Keratinocyte (primary cell): Measurements from ENCODE around the gene PLEKHA6. TPM values are rescaled to one million over a fixed set of nuclear protein-coding genes. Genes with fewer than 3 reads are reported as not detected.

Experiments used
- DNase-seq: peaks from one replicate; pipeline ENCODE4 v3.0.0-alpha.2; 2011; ENCODE audit warnings: low read depth, missing footprints, low spot score
- FAIRE-seq: peaks from 2 replicates; lab custom pipeline; 2011; peaks lifted over from hg19 to GRCh38; lab: Jason Lieb, UNC
- H2AFZ ChIP-seq: 2 replicates; pipeline ENCODE4 v1.6.0; 2012; ENCODE audit warnings: low read length, control low read depth, inconsistent platforms; ENCODE audit not compliant: control insufficient read depth
- H3K27ac ChIP-seq: 2 replicates; pipeline ENCODE4 v1.5.1; 2011; ENCODE audit warnings: low read length; ENCODE audit not compliant: control insufficient read depth, insufficient read depth
- H3K27me3 ChIP-seq: 3 replicates; pipeline ENCODE4 v1.6.0; 2011; ENCODE audit warnings: low read length; ENCODE audit not compliant: control insufficient read depth, insufficient read depth; ENCODE audit errors: extremely low read depth
- H3K36me3 ChIP-seq, 2 experiments: 2 replicates in 1 of 2; 3 replicates in 1 of 2; pipeline ENCODE4 v1.5.1; 2011; ENCODE audit warnings: low read length in 2 of 2, mild to moderate bottlenecking in 1 of 2; ENCODE audit not compliant: control insufficient read depth in 2 of 2, insufficient read depth in 2 of 2; ENCODE audit errors: extremely low read depth in 1 of 2
- H3K4me1 ChIP-seq: 3 replicates; pipeline ENCODE4 v1.5.1; 2011; ENCODE audit warnings: low read length; ENCODE audit not compliant: control insufficient read depth, insufficient read depth; ENCODE audit errors: extremely low read depth
- H3K4me2 ChIP-seq: 3 replicates; pipeline ENCODE4 v1.6.0; 2011; ENCODE audit warnings: low read depth, low read length; ENCODE audit not compliant: control insufficient read depth, insufficient read depth; ENCODE audit errors: extremely low read depth
- H3K4me3 ChIP-seq, 3 experiments: fragments of 200-600 bp in 1 of 3; sonication (generic) in 1 of 3; 2 replicates in 2 of 3; 3 replicates in 1 of 3; pipeline ENCODE4 v1.5.1; 2011 to 2016; ENCODE audit warnings: low read length in 3 of 3, mild to moderate bottlenecking in 3 of 3, control low read depth in 2 of 3, inconsistent platforms in 1 of 3, low read depth in 1 of 3, mixed read lengths in 1 of 3, mixed run types in 1 of 3, moderate library complexity in 1 of 3; ENCODE audit not compliant: control insufficient read depth in 2 of 3, insufficient read depth in 2 of 3; ENCODE audit errors: extremely low read depth in 1 of 3
- H3K79me2 ChIP-seq: 2 replicates; pipeline ENCODE4 v1.6.0; 2012; ENCODE audit warnings: low read length; ENCODE audit not compliant: control insufficient read depth, insufficient read depth
- H3K9ac ChIP-seq: 3 replicates; pipeline ENCODE4 v1.6.0; 2011; ENCODE audit warnings: low read length; ENCODE audit not compliant: control insufficient read depth, insufficient read depth; ENCODE audit errors: extremely low read depth
- H3K9me1 ChIP-seq: 3 replicates; pipeline ENCODE4 v1.6.0; 2011; ENCODE audit warnings: low read length; ENCODE audit not compliant: control insufficient read depth, insufficient read depth; ENCODE audit errors: extremely low read depth
- H3K9me3 ChIP-seq: 2 replicates; pipeline ENCODE4 v1.5.1; 2012; ENCODE audit warnings: low read depth, low read length; ENCODE audit not compliant: control insufficient read depth
- H4K20me1 ChIP-seq: 3 replicates; pipeline ENCODE4 v1.6.0; 2011; ENCODE audit warnings: low read length; ENCODE audit not compliant: control insufficient read depth, insufficient read depth; ENCODE audit errors: extremely low read depth
- EZH2 ChIP-seq: IDR thresholded peaks from one replicate; pipeline ENCODE4 v1.6.1; 2012; ENCODE audit warnings: inconsistent platforms, mild to moderate bottlenecking, low read length, moderate library complexity
- dilution Hi-C: fragments of 300-500 bp; cut with MboI; formaldehyde crosslinking; loops from one replicate; pipeline ENCODE4 v1.7.0; 2020; ENCODE audit warnings: low sequenced_read_pairs; ENCODE audit not compliant: extremely low pct_ligation_motif_present
- polyA plus RNA-seq, 5 experiments: library from polyadenylated mRNA; depleted of rRNA in 3 of 5; stranded (reverse) in 3 of 5; stranded (forward) in 1 of 5; unstranded in 1 of 5; fragments of >200 nt; gene quantifications; 1 replicate in 1 of 5; 2 replicates in 3 of 5; 3 replicates in 1 of 5; pipeline versions ENCODE4 v1.2.1 to v1.2.3, GENCODE V29; 2011 to 2012; ENCODE audit warnings: missing spikeins in 2 of 5, low read depth in 1 of 5, low replicate concordance in 1 of 5
- TF ChIP-seq, protein P1 (sequence below), 3 experiments: IDR thresholded peaks in 1 of 3; conservative IDR thresholded peaks in 1 of 3; optimal IDR thresholded peaks in 1 of 3; 2 replicates in 2 of 3; 3 replicates in 1 of 3; pipeline versions ENCODE3 to v1.5.1; 2011; ENCODE audit warnings: low read length in 3 of 3, mild to moderate bottlenecking in 3 of 3, moderate library complexity in 2 of 3, control low read depth in 1 of 3, inconsistent platforms in 1 of 3; ENCODE audit not compliant: insufficient read depth in 2 of 3; ENCODE audit errors: extremely low read depth in 1 of 3

The PLEKHA6 gene
- polyA plus RNA-seq, 1 donor (not counting 4 experiments of a cell fraction or from before 2014, with no cell fraction given), result 1.5 TPM

- H3K9ac ChIP-seq, result no peak overlapping the region
- H3K79me2 ChIP-seq, result no peaks in the 10 kb centered on the region
- H3K36me3 ChIP-seq, result no peaks in the 10 kb centered on the region
- no peak overlapping the region for H2AFZ ChIP-seq
- H3K4me1 ChIP-seq, result no peaks in the 10 kb centered on the region
- H4K20me1 ChIP-seq, result no peaks in the 10 kb centered on the region
- no peak overlapping the region for H3K4me2 ChIP-seq
- FAIRE-seq (no peak), DNase-seq (no peak)
- no peaks in the 10 kb centered on the region for H3K27me3 ChIP-seq
- TF ChIP-seq, protein P1, sequence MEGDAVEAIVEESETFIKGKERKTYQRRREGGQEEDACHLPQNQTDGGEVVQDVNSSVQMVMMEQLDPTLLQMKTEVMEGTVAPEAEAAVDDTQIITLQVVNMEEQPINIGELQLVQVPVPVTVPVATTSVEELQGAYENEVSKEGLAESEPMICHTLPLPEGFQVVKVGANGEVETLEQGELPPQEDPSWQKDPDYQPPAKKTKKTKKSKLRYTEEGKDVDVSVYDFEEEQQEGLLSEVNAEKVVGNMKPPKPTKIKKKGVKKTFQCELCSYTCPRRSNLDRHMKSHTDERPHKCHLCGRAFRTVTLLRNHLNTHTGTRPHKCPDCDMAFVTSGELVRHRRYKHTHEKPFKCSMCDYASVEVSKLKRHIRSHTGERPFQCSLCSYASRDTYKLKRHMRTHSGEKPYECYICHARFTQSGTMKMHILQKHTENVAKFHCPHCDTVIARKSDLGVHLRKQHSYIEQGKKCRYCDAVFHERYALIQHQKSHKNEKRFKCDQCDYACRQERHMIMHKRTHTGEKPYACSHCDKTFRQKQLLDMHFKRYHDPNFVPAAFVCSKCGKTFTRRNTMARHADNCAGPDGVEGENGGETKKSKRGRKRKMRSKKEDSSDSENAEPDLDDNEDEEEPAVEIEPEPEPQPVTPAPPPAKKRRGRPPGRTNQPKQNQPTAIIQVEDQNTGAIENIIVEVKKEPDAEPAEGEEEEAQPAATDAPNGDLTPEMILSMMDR (optimal IDR thresholded peaks at IDR 0.05 in 1 of 3, IDR thresholded peaks at IDR 0.05 in 1 of 3, conservative IDR thresholded peaks at IDR 0.05 in 1 of 3; ENCODE audit: extremely low read depth in 1 of 3, insufficient read depth in 2 of 3, low read length in 3 of 3), result no peak
- TF ChIP-seq EZH2, result no peak
- H3K9me3 ChIP-seq, result no peaks in the 10 kb centered on the region
- no peak overlapping the region for H3K27ac ChIP-seq
- no peak overlapping the region for H3K4me3 ChIP-seq
- H3K9me1 ChIP-seq, result no peaks in the 10 kb centered on the region
- dilution Hi-C loops, result no loop called here
Observed at GRCh38 chr1:204178487-204179281, 181.0 kb downstream of the PLEKHA6 start.

DNA sequence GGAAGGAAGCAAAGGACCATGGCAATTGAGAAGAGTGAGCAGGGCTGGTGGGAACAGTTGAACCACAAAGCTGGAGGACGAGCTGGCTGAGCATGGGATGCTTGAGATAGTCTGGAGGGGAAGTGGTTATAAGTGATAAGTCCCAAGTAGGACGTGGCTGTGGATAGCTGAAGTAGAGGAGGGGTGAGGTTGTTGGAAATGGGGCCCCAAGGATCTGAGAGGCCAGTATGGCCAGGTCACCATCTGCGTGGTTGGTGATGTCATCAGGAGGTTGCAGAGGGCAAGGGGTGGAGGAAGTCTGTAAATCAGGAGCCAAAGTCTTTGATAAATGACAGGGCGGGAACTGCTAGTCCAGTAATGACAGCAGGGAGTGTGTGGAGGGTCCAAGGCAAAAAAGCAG, 182.6 kb downstream of the PLEKHA6 start:
- Histone ChIP-seq H3K27ac (no peak overlapping the region), H3K4me3 (no peak overlapping the region), H2AFZ (no peak overlapping the region), H3K4me1 (peaks cover 5% of the 10 kb centered on the region), H3K4me2 (no peak overlapping the region), H3K36me3 (no peaks in the 10 kb centered on the region), H3K9me3 (no peaks in the 10 kb centered on the region), H3K9ac (no peak overlapping the region), H3K9me1 (no peaks in the 10 kb centered on the region), H3K79me2 (no peaks in the 10 kb centered on the region), H4K20me1 (no peaks in the 10 kb centered on the region), H3K27me3 (no peaks in the 10 kb centered on the region)
- TF ChIP-seq, protein P1 (optimal IDR thresholded peaks at IDR 0.05 in 1 of 3, IDR thresholded peaks at IDR 0.05 in 1 of 3, conservative IDR thresholded peaks at IDR 0.05 in 1 of 3; ENCODE audit: extremely low read depth in 1 of 3, insufficient read depth in 2 of 3, low read length in 3 of 3), result no peak
- TF ChIP-seq EZH2, result no peak
- DNase-seq (no peak), FAIRE-seq (no peak)
- dilution Hi-C loops, result no loop called here
